Osteoblast (primary cell): ENCODE results near the gene GNAI2. TPM values are rescaled to one million over a fixed set of nuclear protein-coding genes. Genes with fewer than 3 reads are reported as not detected.
"Not testable (repeated sequence)": the region's sequence is repeated elsewhere in the genome, so short reads cannot be mapped to it uniquely, and the experiment has no call there.

Source experiments
- DNase-seq: peaks from one replicate; pipeline ENCODE4 v3.0.0; 2011; ENCODE audit warnings: low spot score, mixed read lengths; ENCODE audit not compliant: insufficient read length; ENCODE audit errors: missing footprints
- H2AFZ ChIP-seq: 2 replicates; pipeline ENCODE4 v1.6.0; 2011; ENCODE audit warnings: mild to moderate bottlenecking, low read length
- H3K27ac ChIP-seq: 2 replicates; pipeline ENCODE4 v1.5.1; 2011; ENCODE audit warnings: mild to moderate bottlenecking, low read depth, low read length, moderate library complexity
- H3K27me3 ChIP-seq: 2 replicates; pipeline ENCODE4 v1.6.0; 2012; ENCODE audit warnings: mild to moderate bottlenecking, control low read depth, inconsistent platforms, low read length, moderate library complexity; ENCODE audit not compliant: insufficient read depth
- H3K36me3 ChIP-seq: 2 replicates; pipeline ENCODE4 v1.5.1; 2011; ENCODE audit warnings: mild to moderate bottlenecking, low read length, control low read depth, moderate library complexity; ENCODE audit not compliant: insufficient read depth
- H3K4me1 ChIP-seq: 2 replicates; pipeline ENCODE4 v1.5.1; 2011; ENCODE audit warnings: mild to moderate bottlenecking, low read length, control low read depth, moderate library complexity; ENCODE audit not compliant: insufficient read depth
- H3K4me2 ChIP-seq: 2 replicates; pipeline ENCODE4 v1.6.0; 2011; ENCODE audit warnings: mild to moderate bottlenecking, low read length; ENCODE audit not compliant: insufficient read depth
- H3K4me3 ChIP-seq: fragments of 200-600 bp; sonication (generic); 3 replicates; pipeline ENCODE4 v1.5.1; 2012; ENCODE audit warnings: mild to moderate bottlenecking, low read length, inconsistent platforms; ENCODE audit not compliant: insufficient read depth
- H3K79me2 ChIP-seq: 2 replicates; pipeline ENCODE4 v1.6.0; 2012; ENCODE audit warnings: mild to moderate bottlenecking, low read length, control low read depth, inconsistent platforms; ENCODE audit not compliant: insufficient read depth
- H3K9me3 ChIP-seq: 2 replicates; pipeline ENCODE4 v1.5.1; 2011; ENCODE audit warnings: low read depth, low read length, control low read depth
- H4K20me1 ChIP-seq: 2 replicates; pipeline ENCODE4 v1.6.0; 2012; ENCODE audit warnings: mild to moderate bottlenecking, low read length, control low read depth; ENCODE audit not compliant: insufficient read depth
- CTCF ChIP-seq: IDR thresholded peaks from 2 replicates; pipeline ENCODE4 v1.5.1; 2011; ENCODE audit warnings: mild to moderate bottlenecking, low read depth, low read length, moderate library complexity; ENCODE audit errors: extremely low read depth
- total RNA-seq: library from RNA; depleted of rRNA; stranded (reverse); fragments of >200 nt; gene quantifications from 2 replicates; pipeline ENCODE4 v1.2.3, GENCODE V29; 2012

GNAI2 gene
- total RNA-seq, 1 donor = 223 TPM

DNA sequence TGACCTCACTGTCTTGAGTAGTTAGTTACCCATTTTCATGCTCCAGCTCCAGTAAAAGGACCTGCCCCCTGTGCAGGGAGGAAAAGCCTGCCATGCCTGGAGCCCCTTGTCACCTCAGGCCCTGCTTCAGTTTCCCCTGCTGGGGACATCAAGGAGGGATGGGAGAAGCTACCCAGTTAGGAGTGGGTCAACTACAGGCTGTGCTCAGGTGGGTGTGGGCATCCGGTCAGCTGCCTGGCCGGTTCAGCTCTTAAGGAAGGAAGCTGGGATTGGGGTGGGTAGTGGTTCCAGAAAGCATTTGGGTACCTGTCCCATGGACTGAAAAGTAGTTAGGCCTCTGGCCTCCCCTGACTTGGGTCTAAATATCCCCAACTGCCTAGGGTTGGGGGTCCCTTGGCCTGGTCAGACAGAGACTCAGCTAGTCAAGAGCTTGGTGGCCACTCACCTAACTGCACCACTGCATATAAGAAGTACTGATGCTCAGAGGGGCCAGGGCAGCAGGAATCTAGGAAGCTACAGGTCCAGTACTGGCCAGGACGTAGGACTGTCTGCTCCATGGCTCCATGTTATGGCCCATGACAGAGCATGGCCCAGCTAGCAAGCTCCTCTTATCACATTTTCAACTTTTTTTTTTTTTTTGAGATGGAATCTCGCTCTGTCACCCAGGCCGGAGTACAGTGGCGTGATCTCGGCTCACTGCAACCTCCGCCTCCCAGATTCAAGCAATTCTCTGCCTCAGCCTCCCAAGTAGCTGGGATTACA lies 43.4 kb downstream of the GNAI2 start:
- no peak overlapping the region for H3K4me3 ChIP-seq
- H3K4me2 ChIP-seq = no peak overlapping the region

GRCh38 chr3:50284121-50284520 lies 48.1 kb downstream of the GNAI2 start:
- H3K36me3 ChIP-seq = peaks cover 18% of the 10 kb centered on the region
- not testable (repeated sequence) for H3K79me2 ChIP-seq, H3K4me3 ChIP-seq, H3K27ac ChIP-seq, H3K9me3 ChIP-seq, H3K27me3 ChIP-seq, DNase-seq, H2AFZ ChIP-seq, H4K20me1 ChIP-seq, H3K4me1 ChIP-seq, H3K4me2 ChIP-seq

More for the DNA sequence above, 43.4 kb downstream of the GNAI2 start:
- H3K9me3 ChIP-seq = no peaks in the 10 kb centered on the region
- no peaks in the 10 kb centered on the region for H3K36me3 ChIP-seq
- no peaks in the 10 kb centered on the region for H3K4me1 ChIP-seq
- DNase-seq = no peak
- H3K27ac ChIP-seq = no peak overlapping the region
- TF ChIP-seq CTCF = no peak
- no peaks in the 10 kb centered on the region for H4K20me1 ChIP-seq
- no peaks in the 10 kb centered on the region for H3K27me3 ChIP-seq
- H2AFZ ChIP-seq = no peak overlapping the region
- no peaks in the 10 kb centered on the region for H3K79me2 ChIP-seq

DNA sequence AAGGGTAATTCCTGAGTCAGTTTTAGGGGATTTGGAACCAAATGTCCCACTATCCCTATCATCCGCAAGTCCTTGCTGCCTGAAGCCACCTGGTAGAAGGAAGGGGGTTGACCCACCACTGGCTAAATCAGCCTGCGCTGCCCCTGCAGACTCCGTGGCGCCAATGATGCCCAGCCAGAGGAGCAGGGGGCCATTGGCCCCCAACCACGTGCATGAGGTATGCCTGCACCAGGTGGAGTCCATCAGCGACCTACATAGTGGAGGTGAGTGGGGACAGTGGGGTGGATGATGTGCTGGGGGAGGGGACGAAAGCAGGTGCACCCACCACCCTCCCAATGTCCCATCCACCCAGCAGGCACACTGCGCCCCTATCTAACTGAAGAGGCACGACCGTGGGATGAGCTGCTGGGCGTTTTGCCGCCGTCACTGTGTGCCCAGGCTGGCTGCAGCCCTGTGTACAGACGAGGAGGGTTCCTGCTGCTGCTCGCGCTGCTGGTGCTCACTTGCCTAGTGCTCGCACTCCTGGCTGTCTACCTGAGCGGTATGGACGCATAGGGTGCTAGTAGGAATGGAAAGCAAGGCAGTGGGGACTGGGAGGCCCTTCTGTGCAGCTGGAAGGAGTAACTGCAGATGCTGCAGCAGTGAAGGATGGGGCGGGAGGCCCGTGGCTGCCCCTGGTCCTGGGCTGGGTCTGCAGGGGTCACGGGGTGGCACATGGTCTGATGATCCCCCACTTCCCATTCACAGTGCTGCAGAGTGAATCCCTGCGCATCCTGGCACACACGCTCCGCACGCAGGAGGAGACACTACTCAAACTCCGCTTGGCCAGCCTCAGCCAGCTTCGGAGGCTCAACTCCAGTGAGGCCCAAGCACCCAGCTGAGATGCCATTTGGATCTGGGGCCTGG lies 50.6 kb downstream of the GNAI2 start:
- Histone ChIP-seq H3K36me3 (peaks cover 33% of the 10 kb centered on the region), H3K4me3 (no peak overlapping the region), H3K27me3 (no peaks in the 10 kb centered on the region), H2AFZ (no peak overlapping the region), H3K27ac (no peak overlapping the region), H3K4me2 (no peak overlapping the region), H4K20me1 (no peaks in the 10 kb centered on the region), H3K9me3 (no peaks in the 10 kb centered on the region), H3K4me1 (peaks cover 6% of the 10 kb centered on the region), H3K79me2 (peaks cover 18% of the 10 kb centered on the region)
- DNase-seq = no peak
- TF ChIP-seq CTCF = no peak

GRCh38 chr3:50287262-50287661 lies 51.3 kb downstream of the GNAI2 start:
- Histone ChIP-seq H3K4me2 (no peak overlapping the region), H3K27ac (no peak overlapping the region), H3K4me3 (no peak overlapping the region), H4K20me1 (no peaks in the 10 kb centered on the region), H3K79me2 (peaks cover 25% of the 10 kb centered on the region), H3K36me3 (peaks cover 33% of the 10 kb centered on the region), H3K27me3 (no peaks in the 10 kb centered on the region), H2AFZ (no peak overlapping the region), H3K9me3 (no peaks in the 10 kb centered on the region), H3K4me1 (peaks cover 9% of the 10 kb centered on the region)
- no peak for DNase-seq
- no peak for TF ChIP-seq CTCF
